Karpas-422 (cell line): Measurements from ENCODE around the gene L3MBTL4. TPM values are rescaled to one million over a fixed set of nuclear protein-coding genes. Genes with fewer than 3 reads are reported as not detected.

ENCODE experiments used
- DNase-seq: peaks from one replicate; pipeline ENCODE4 v3.0.0-alpha.2; 2015
- H2AFZ ChIP-seq: fragments of 200-600 bp; sonication (generic); 2 replicates; pipeline ENCODE4 v1.6.1; 2014; ENCODE audit warnings: antibody characterized with exemption, low read length, mixed read lengths
- H3K27ac ChIP-seq: fragments of 200-600 bp; sonication (generic); 2 replicates; pipeline ENCODE4 v1.5.1; 2014; ENCODE audit warnings: mild to moderate bottlenecking, low read length, moderate library complexity
- H3K27me3 ChIP-seq: fragments of 200-600 bp; sonication (generic); 2 replicates; pipeline ENCODE4 v1.6.1; 2014; ENCODE audit warnings: low read length, mixed read lengths
- H3K36me3 ChIP-seq: fragments of 200-600 bp; sonication (generic); 2 replicates; pipeline ENCODE4 v1.6.1; 2014; ENCODE audit warnings: low read length, mixed read lengths; ENCODE audit not compliant: insufficient read depth
- H3K4me1 ChIP-seq: fragments of 200-600 bp; sonication (generic); 2 replicates; pipeline ENCODE4 v1.6.1; 2014; ENCODE audit warnings: mild to moderate bottlenecking, low read length, mixed read lengths
- H3K4me2 ChIP-seq: fragments of 200-600 bp; sonication (generic); 2 replicates; pipeline ENCODE4 v1.6.1; 2014; ENCODE audit warnings: low read length, low read depth, mild to moderate bottlenecking; ENCODE audit not compliant: poor library complexity, severe bottlenecking
- H3K4me3 ChIP-seq: fragments of 200-600 bp; sonication (generic); 2 replicates; pipeline ENCODE4 v1.5.1; 2014; ENCODE audit warnings: mild to moderate bottlenecking, antibody characterized with exemption, low read length, mixed read lengths
- H3K79me2 ChIP-seq: fragments of 200-600 bp; sonication (generic); 2 replicates; pipeline ENCODE4 v1.6.1; 2014; ENCODE audit warnings: mild to moderate bottlenecking, low read length, mixed read lengths
- H3K9ac ChIP-seq: fragments of 200-600 bp; sonication (generic); 2 replicates; pipeline ENCODE4 v1.6.0; 2014; ENCODE audit warnings: low read length
- H3K9me2 ChIP-seq: fragments of 200-600 bp; sonication (generic), shearing (Covaris generic); replicated peaks from 2 replicates; pipeline ENCODE4 v1.6.0; 2014; ENCODE audit warnings: mild to moderate bottlenecking, low read length, moderate library complexity; ENCODE audit not compliant: insufficient read depth
- H3K9me3 ChIP-seq: fragments of 300-700, 200-600 bp; sonication (generic); 2 replicates; pipeline ENCODE4 v1.6.1; 2014; ENCODE audit warnings: low read length, mixed read lengths
- H4K20me1 ChIP-seq: fragments of 200-600 bp; sonication (generic); 2 replicates; pipeline ENCODE4 v1.6.1; 2014; ENCODE audit warnings: mild to moderate bottlenecking, antibody characterized with exemption, low read length, low read depth; ENCODE audit not compliant: insufficient read depth
- total RNA-seq: library from RNA; depleted of rRNA; stranded (reverse); fragments of >200 nt; shearing (Covaris generic); gene quantifications from 2 replicates; pipeline ENCODE4 v1.2.3, GENCODE V29; 2014; ENCODE audit warnings: low replicate concordance

The L3MBTL4 gene
- total RNA-seq, 1 experiment from 2014 or later: 15.2 TPM

DNA sequence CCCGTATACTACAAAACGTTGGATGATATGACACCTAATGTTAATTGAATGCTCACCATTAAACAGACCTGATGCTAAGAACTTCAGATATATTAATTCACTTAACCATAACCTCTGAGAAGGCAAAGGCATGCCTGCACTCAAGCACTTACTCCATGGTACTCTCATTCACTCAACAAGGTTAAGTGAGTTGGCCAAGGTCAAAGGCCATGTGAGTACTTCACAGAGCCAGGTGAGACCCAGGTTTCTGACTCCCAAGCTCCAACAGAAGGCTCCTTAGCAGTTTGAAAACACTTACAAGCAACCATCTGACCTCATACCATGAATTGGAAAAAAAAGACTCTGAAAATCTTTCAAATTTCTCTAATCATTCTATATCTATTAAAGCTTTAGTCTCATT, 198.8 kb downstream of the L3MBTL4 start:
- H3K27me3 ChIP-seq: no peaks in the 10 kb centered on the region
- no peak overlapping the region for H2AFZ ChIP-seq
- H3K27ac ChIP-seq: no peak overlapping the region
- H3K79me2 ChIP-seq: no peaks in the 10 kb centered on the region
- no peaks in the 10 kb centered on the region for H4K20me1 ChIP-seq
- H3K9me3 ChIP-seq: no peaks in the 10 kb centered on the region
- H3K4me3 ChIP-seq: no peak overlapping the region
- no peak for DNase-seq
- no peaks in the 10 kb centered on the region for H3K9me2 ChIP-seq
- no peak overlapping the region for H3K4me2 ChIP-seq
- no peaks in the 10 kb centered on the region for H3K4me1 ChIP-seq
- H3K9ac ChIP-seq: no peak overlapping the region
- no peaks in the 10 kb centered on the region for H3K36me3 ChIP-seq

DNA sequence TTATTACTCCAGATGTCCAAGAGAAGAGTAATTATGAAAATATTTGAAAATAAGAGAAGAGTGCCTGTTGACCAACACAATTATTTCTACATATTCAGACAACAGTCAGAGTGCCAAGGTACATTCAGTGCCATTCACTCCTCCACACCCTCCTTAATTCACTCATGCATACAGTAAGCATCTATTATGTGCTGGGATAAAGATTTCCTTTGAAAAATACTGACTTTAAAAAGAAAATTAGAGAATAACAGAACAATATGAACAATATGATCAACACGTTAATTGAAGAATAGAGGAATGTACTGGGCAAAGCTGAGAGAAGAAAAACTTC, 203.6 kb downstream of the L3MBTL4 start:
- no peak for DNase-seq

DNA sequence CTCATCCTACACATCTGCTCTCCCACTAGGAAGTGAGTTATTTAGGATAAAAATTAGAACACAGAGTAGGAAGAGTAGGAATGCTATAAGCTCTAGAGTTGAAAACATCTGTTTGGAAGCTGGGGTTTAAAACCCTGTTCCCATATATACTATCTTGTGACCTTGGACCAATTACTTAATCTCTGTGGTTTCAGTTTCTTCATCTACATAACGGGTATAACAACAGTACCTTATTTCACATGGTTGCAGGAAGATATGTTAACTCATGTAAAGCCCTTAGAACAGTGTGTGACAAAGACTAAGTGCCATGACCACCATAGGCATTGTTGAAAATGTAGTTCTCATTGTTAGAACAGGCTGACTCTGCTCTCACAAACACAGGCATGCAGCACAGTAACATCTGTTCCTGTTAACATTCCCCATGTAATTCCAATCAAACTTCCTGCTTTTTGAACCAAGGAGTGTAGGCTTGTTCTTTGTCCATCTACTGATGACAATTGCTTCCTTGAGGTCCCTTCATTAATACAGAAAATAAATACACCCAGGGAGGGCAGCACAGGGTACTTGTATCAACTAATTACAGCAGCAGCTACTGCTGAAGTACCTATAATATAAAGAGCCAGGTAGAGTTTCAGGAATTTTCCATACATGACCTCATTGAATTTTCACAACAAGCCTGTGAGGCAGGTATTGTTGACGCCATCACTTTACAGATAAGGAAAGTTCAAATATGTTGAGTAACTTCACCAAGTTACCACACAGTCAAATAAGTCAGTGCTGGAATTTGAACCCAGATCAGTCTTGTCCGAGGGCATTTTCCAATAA, 204.2 kb downstream of the L3MBTL4 start:
- Histone ChIP-seq H3K36me3 (no peaks in the 10 kb centered on the region), H4K20me1 (no peaks in the 10 kb centered on the region), H3K9me3 (no peaks in the 10 kb centered on the region), H3K79me2 (no peaks in the 10 kb centered on the region), H3K4me3 (no peak overlapping the region), H3K9me2 (no peaks in the 10 kb centered on the region), H3K27ac (no peak overlapping the region), H3K9ac (no peak overlapping the region), H3K27me3 (no peaks in the 10 kb centered on the region), H3K4me1 (no peaks in the 10 kb centered on the region), H3K4me2 (no peak overlapping the region), H2AFZ (no peak overlapping the region)
- no peak for DNase-seq

More for the DNA sequence above, 203.6 kb downstream of the L3MBTL4 start:
- Histone ChIP-seq H3K4me1 (no peaks in the 10 kb centered on the region), H3K4me2 (no peak overlapping the region), H2AFZ (no peak overlapping the region), H3K4me3 (no peak overlapping the region), H3K27ac (no peak overlapping the region), H3K9me3 (no peaks in the 10 kb centered on the region), H3K27me3 (no peaks in the 10 kb centered on the region), H3K79me2 (no peaks in the 10 kb centered on the region), H3K9ac (no peak overlapping the region), H4K20me1 (no peaks in the 10 kb centered on the region), H3K36me3 (no peaks in the 10 kb centered on the region), H3K9me2 (no peaks in the 10 kb centered on the region)

DNA sequence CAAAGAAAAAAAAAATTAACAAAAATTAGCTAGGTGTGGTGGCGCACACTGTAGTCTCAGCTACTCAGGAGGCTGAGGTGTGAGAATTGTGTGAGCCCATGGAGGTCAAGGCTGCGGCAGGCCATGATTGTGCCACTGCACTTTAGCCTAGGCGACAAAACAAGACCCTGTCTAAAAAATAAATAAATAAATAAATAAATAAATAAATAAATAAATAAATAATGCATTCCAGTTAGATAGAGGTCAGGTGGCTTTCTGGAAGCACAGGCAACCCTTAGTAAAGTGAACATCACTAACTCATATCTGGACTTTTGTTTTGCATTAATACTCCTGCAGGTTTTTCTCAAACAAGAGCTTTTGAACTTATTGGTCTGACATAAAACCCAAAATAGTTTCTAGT, 206.8 kb downstream of the L3MBTL4 start:
- Histone ChIP-seq H3K79me2 (no peaks in the 10 kb centered on the region), H3K27me3 (no peaks in the 10 kb centered on the region), H3K27ac (no peak overlapping the region), H4K20me1 (no peaks in the 10 kb centered on the region), H2AFZ (no peak overlapping the region), H3K9me2 (no peaks in the 10 kb centered on the region), H3K4me3 (no peak overlapping the region), H3K9ac (no peak overlapping the region), H3K4me2 (no peak overlapping the region), H3K36me3 (no peaks in the 10 kb centered on the region), H3K4me1 (no peaks in the 10 kb centered on the region), H3K9me3 (no peaks in the 10 kb centered on the region)
- DNase-seq: no peak

DNA sequence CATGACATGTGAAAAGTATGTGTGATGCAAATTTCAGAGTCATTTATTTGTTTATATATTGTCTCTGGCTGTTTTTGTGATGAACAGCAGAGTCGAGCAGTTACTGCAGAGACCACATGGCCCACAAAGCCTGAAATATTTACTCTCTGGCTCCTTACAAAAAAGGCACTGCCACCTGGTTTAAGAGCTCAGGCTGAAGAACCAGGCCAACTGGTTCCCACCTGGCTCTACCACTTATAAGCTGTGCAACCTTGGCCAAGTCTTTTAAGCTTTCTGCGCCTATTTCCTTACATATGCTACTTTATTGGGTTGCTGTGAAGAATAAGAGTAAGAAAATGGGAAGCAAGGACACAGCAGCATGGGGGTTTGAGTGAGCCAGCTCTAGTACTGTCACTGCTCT, 207.6 kb downstream of the L3MBTL4 start:
- Histone ChIP-seq H3K9me2 (no peaks in the 10 kb centered on the region), H4K20me1 (no peaks in the 10 kb centered on the region), H3K79me2 (no peaks in the 10 kb centered on the region), H3K27me3 (no peaks in the 10 kb centered on the region), H3K27ac (no peak overlapping the region), H3K4me1 (no peaks in the 10 kb centered on the region), H3K9me3 (no peaks in the 10 kb centered on the region), H3K4me3 (no peak overlapping the region), H3K4me2 (no peak overlapping the region), H3K9ac (no peak overlapping the region), H2AFZ (no peak overlapping the region), H3K36me3 (no peaks in the 10 kb centered on the region)
- no peak for DNase-seq

DNA sequence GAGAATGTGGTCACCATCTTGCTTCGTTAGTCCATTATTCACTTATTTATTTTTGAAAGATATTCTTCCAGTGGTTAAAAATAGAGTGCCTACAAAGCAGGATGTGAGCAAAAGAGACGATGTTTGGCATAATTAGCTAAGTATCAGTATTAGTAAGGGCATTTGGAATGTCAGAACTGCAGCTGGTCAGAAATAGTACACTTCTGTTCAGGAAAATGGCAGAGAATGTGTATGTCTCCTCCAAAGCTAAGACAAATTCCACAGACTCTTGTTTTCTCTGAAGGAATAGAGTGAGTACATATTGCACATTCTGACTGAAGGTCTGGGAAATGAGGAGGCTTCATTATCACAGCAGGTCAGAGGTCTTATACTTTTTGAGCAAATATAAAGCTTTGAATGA, 209.0 kb downstream of the L3MBTL4 start:
- Histone ChIP-seq H3K27me3 (no peaks in the 10 kb centered on the region), H3K36me3 (no peaks in the 10 kb centered on the region), H3K9me3 (no peaks in the 10 kb centered on the region), H3K4me3 (no peak overlapping the region), H3K4me2 (no peak overlapping the region), H3K9me2 (no peaks in the 10 kb centered on the region), H3K79me2 (no peaks in the 10 kb centered on the region), H4K20me1 (no peaks in the 10 kb centered on the region), H3K4me1 (no peaks in the 10 kb centered on the region), H2AFZ (no peak overlapping the region), H3K27ac (no peak overlapping the region), H3K9ac (no peak overlapping the region)
- no peak for DNase-seq

DNA sequence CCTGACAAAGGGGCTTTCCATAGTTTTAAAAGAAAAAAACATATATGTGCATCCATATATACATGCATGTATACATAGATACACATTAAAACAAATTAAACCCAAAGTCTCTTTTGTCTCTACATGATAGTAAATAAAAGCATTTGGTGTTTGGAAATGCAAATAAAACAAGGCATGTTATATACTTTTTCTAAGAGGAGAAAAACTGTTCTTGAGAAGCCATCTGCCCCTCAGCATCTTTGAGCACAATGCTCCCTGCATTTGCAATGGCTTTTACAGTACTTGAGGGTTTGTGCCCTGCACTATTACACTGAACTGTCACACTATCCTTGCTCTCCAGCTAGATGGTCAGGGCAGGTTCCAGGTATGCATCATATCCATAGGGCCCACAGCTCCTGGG, 210.2 kb downstream of the L3MBTL4 start:
- H2AFZ ChIP-seq: no peak overlapping the region
- no peaks in the 10 kb centered on the region for H3K9me3 ChIP-seq
- H3K36me3 ChIP-seq: no peaks in the 10 kb centered on the region
- H3K9ac ChIP-seq: no peak overlapping the region
- no peaks in the 10 kb centered on the region for H3K4me1 ChIP-seq
- H3K27me3 ChIP-seq: no peaks in the 10 kb centered on the region
- H3K27ac ChIP-seq: no peak overlapping the region
- H3K4me2 ChIP-seq: no peak overlapping the region
- H3K4me3 ChIP-seq: no peak overlapping the region
- H3K9me2 ChIP-seq: no peaks in the 10 kb centered on the region
- H3K79me2 ChIP-seq: no peaks in the 10 kb centered on the region
- no peak for DNase-seq
- no peaks in the 10 kb centered on the region for H4K20me1 ChIP-seq

DNA sequence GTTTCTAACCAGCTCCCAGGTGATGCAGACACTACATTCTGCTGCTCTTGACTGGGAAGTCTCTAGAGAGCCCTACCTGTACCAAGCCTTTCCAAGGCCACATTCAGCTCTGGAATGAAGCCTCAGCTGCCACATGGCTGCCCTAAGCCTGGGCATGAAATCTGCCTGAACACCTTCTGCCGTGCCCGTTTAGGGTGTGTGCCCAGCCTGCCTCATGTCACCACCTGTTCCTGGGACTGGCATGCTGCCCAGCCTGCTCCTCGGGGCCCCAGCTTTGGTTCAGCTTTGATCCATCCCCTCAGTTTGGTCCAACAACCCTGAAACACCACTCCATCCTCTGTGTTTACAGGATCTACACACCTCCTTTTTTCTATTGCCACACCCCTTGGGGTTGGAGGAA, 210.9 kb downstream of the L3MBTL4 start:
- no peak overlapping the region for H3K27ac ChIP-seq
- no peak overlapping the region for H3K4me3 ChIP-seq
- H3K27me3 ChIP-seq: no peaks in the 10 kb centered on the region
- no peaks in the 10 kb centered on the region for H3K36me3 ChIP-seq
- DNase-seq: no peak
- no peak overlapping the region for H2AFZ ChIP-seq
- H3K9me3 ChIP-seq: no peaks in the 10 kb centered on the region
- no peak overlapping the region for H3K9ac ChIP-seq
- no peak overlapping the region for H3K4me2 ChIP-seq
- H4K20me1 ChIP-seq: no peaks in the 10 kb centered on the region
- H3K4me1 ChIP-seq: no peaks in the 10 kb centered on the region
- H3K9me2 ChIP-seq: no peaks in the 10 kb centered on the region
- no peaks in the 10 kb centered on the region for H3K79me2 ChIP-seq
